ENCODE measurements around the gene GPRIN2. TPM values are rescaled to one million over a fixed set of nuclear protein-coding genes. Genes with fewer than 3 reads are reported as not detected.
"Not testable (repeated sequence)": the region's sequence is repeated elsewhere in the genome, so short reads cannot be mapped to it uniquely, and the experiment has no call there.

The GPRIN2 gene
- total RNA-seq, 2 experiments from 2014 or later: not detected

DNA sequence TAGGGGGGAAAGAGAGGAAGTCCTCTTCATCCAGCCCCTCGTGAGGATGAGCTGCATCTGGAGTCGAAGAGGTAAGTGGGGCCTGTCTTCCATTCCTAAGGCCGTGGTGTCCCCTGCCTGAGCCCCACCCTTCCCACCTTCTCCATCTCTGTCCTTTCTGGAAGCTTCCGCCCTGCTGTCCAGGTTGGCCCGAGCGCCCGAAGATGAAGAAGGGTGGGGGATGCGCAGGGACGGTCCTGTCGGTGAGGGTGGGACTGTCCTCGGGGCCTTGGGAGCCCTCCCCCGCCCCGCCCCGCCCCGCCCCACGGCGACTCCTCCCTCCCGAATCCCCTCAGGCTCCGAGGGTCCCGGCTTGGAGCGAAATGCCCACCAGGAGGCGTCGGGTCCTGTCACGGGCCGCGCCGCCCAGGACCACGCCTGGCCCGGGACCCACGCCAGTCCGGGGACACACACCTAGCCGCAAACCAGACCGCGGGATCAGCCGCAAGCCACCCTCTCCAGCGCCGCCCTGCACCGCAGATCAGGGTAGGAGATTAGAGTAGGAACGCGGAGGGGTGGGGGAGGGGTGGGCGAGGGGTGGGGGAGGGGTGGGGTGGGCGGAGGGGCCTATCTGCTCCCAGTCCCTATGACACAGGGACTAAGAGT lies 15.3 kb downstream of the GPRIN2 start:
- H3K27me3 Mint-ChIP-seq: peaks cover 50% of the 10 kb centered on the region
- no peak overlapping the region for H3K4me3 Mint-ChIP-seq
- H3K9me3 Mint-ChIP-seq: no peaks in the 10 kb centered on the region
- no peak for ATAC-seq (ENCODE audit: low read depth)
- no peaks in the 10 kb centered on the region for H3K36me3 Mint-ChIP-seq
- H3K27ac Mint-ChIP-seq: no peak overlapping the region
- DNase-seq: peak; percentile 41
- POLR2A ChIA-PET: no interaction called here
- peaks cover 2% of the 10 kb centered on the region for H3K4me1 Mint-ChIP-seq

DNA sequence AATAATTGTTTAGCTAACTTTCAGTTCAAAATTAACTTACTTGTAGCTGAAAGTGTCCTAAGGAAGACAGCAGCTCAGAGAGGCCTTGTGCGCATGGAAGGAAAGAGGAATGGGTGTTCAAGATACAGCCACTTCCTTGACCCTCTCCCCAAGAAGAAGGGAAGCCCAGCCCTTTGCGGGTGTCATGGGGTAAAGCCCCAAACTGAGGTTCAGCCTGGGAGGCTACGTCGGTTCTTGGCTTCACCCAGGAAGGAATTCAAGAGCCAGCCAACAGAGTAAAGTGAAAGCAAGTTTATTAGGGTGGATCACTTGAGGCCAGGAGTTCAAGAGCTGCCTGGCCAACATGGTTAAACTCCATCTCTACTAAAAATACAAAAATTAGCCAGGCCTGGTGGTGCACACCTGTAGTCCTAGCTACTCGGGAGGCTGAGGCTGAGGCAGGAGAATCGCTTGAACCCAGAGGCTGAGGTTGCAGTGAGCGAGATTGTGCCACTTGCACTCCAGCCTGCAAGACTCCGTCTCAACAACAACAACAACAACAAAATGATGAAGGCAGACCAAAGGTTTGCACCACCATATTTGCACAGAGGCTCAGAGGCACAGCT lies 15.9 kb downstream of the GPRIN2 start:
- Mint-ChIP-seq H3K36me3 (no peaks in the 10 kb centered on the region), H3K9me3 (no peaks in the 10 kb centered on the region), H3K27ac (no peak overlapping the region), H3K4me1 (peaks cover 2% of the 10 kb centered on the region), H3K4me3 (no peak overlapping the region), H3K27me3 (peaks cover 50% of the 10 kb centered on the region)
- ATAC-seq (ENCODE audit: low read depth) (no peak), DNase-seq (peak; percentile 20)
- POLR2A ChIA-PET: no interaction called here

DNA sequence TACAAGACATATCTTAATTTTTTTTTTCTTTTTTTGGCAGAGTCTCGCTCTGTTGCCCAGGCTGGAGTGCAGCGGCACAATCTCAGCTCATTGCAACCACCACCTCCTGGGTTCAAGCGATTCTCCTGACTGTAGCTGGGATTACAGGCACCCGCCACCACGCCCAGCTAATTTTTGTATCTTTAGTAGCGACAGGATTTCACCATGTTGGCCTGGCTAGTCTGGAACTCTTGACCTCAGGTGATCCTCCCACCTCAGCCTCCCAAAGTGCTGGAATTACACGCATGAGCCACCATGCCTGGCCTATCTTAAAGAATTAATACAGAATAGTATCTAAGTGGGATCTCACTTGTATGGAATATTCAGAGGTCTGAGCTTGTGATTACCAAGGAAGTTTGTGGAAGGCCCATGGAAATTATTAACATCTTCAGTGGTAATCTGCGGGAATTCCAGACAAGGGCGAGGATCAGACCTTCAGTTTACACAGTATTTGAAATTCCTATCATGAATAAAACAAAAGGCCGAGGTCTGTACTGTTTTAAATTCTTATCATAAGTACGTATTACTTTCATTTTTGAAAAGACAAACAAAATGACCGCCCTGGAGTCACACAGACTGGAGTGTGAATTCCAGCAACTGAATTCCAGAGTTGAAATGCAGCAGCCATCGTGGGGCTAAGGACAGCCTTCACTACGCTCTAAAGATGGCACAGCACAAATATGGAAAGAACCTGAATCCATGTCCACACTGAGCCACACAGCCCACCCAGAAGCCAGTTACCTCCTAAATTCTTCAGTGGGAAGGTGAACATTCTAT lies 16.7 kb downstream of the GPRIN2 start:
- Mint-ChIP-seq H3K27ac (no peak overlapping the region), H3K36me3 (no peaks in the 10 kb centered on the region), H3K9me3 (no peaks in the 10 kb centered on the region), H3K4me1 (peaks cover 2% of the 10 kb centered on the region), H3K4me3 (no peak overlapping the region), H3K27me3 (peaks cover 49% of the 10 kb centered on the region)
- ATAC-seq (ENCODE audit: low read depth) (no peak), DNase-seq (no peak)
- POLR2A ChIA-PET: no interaction called here

DNA sequence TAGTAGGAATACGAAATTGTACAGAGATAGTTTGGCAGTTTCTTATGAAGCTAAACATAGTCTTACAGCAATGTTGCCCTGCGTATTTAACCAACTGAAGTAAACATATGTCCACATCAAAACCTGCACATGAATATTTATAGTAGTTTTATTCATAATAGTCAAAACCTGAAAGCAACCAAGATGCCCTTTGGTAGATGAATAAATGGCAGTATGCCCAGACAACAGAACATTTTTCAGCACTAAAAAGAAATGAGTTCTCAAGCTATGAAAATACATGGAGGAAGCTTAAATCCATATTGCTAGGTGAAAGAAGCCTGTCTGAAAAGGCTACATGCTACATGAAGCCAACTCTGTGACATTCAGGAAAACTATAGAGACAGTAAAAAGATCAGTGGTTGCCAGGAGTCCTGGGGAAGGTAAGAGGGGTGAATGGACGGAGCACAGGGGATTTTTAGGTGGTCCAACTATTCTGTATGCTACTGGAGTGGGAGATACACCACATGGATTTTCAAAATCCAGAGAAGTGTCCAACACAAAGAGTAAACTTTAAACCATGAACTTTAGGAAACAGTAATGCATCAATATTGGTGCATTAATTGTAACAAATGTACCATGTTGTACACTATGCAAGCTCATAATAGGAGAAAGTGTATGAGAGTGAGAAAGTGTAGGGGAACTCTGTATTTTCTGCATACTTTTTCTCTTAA lies 17.6 kb downstream of the GPRIN2 start:
- Mint-ChIP-seq H3K36me3 (no peaks in the 10 kb centered on the region), H3K4me3 (no peak overlapping the region), H3K27ac (no peak overlapping the region), H3K27me3 (peaks cover 47% of the 10 kb centered on the region), H3K4me1 (peaks cover 2% of the 10 kb centered on the region), H3K9me3 (no peaks in the 10 kb centered on the region)
- DNase-seq (no peak), ATAC-seq (ENCODE audit: low read depth) (no peak)
- POLR2A ChIA-PET: no interaction called here

DNA sequence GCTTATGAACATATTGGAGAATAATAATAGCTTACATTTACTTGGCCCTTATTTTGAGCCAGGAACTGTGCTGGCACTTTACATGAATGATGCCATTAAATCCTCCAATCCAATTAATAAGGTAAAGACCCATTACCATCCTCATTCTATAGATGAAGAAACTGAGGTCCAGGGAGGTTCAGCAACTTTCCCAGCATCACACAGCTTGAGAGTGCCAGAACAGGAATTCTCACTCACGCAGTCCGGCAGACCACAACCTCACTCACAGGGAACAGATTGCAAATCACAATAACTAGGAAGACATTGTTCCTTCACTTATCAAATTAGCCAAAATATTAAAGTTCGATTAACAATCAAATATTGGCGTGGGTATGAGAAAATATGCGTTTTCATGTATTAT lies 18.3 kb downstream of the GPRIN2 start:
- H3K4me3 Mint-ChIP-seq: no peak overlapping the region
- H3K9me3 Mint-ChIP-seq: no peaks in the 10 kb centered on the region
- DNase-seq (no peak), ATAC-seq (ENCODE audit: low read depth) (no peak)
- H3K27ac Mint-ChIP-seq: no peak overlapping the region
- POLR2A ChIA-PET: no interaction called here
- no peaks in the 10 kb centered on the region for H3K36me3 Mint-ChIP-seq
- peaks cover 2% of the 10 kb centered on the region for H3K4me1 Mint-ChIP-seq
- H3K27me3 Mint-ChIP-seq: peaks cover 43% of the 10 kb centered on the region

DNA sequence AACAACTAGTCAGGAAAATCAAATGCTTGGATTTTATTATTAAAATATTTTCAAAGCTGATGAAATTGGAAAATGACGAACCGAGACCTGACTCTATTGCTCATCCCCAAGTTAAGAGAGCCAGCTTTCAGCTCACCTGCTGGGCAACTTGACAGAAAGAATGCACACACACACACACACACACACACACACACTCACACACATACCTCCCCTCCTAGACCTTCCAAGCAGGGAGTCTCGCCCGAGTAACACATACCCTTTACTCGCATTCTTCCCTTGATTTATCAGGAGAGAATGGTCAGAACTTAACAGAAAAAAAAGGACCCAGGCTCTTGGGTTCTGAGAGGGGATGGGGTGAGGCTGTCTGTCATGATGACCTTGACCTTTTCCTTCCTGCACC lies 19.1 kb downstream of the GPRIN2 start:
- H3K9me3 Mint-ChIP-seq: no peaks in the 10 kb centered on the region

DNA sequence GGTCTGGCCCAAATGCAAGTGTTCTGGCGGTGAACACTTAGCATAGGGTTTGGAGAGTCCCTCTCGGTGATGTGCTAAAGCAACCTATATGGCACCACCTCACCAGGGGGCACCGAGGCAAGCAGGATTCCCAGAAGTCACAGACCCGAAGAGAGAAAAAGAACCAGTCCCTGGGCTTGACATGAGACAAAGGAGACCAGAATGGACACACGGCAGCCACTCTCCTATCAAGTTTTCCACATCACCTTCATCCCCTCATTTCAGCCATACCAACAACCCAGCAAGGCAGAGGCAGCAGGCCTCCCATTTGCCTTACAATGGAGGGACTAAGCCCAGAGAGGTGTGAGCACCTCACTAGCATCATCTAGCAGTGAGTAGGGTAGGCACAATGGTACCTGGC lies 19.7 kb downstream of the GPRIN2 start:
- POLR2A ChIA-PET: no interaction called here
- Mint-ChIP-seq H3K36me3 (no peaks in the 10 kb centered on the region), H3K27ac (no peak overlapping the region), H3K27me3 (peaks cover 36% of the 10 kb centered on the region), H3K4me3 (no peak overlapping the region), H3K4me1 (peaks cover 2% of the 10 kb centered on the region), H3K9me3 (no peaks in the 10 kb centered on the region)
- ATAC-seq (ENCODE audit: low read depth) (no peak), DNase-seq (peak; percentile 20)

More for the DNA sequence above, 19.1 kb downstream of the GPRIN2 start:
- H3K36me3 Mint-ChIP-seq: no peaks in the 10 kb centered on the region
- ATAC-seq (ENCODE audit: low read depth): no peak
- peaks cover 2% of the 10 kb centered on the region for H3K4me1 Mint-ChIP-seq
- peaks cover 37% of the 10 kb centered on the region for H3K27me3 Mint-ChIP-seq
- DNase-seq: no peak
- POLR2A ChIA-PET: no interaction called here
- no peak overlapping the region for H3K4me3 Mint-ChIP-seq
- no peak overlapping the region for H3K27ac Mint-ChIP-seq

DNA sequence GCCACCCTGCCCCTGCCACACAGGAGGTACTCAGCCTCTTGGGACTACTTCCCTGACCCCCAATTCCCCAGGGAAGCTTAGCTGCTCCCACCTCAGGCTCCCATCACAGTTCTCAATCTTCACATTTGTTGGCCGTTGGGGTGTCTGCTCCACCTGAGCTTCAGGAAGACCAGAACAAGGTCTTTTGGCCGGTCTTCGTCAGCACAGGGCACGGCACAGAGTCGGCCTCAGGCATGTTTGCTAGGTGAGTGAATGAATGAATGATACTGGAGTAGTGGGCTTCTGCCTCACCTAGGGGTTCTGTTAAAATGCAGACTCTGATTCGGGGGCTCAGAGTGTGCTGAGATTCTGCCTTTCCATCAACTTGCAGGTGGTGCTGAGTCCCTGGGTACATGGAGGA lies 20.3 kb downstream of the GPRIN2 start:
- DNase-seq: peak; percentile 16
- Mint-ChIP-seq H3K36me3 (no peaks in the 10 kb centered on the region), H3K4me1 (peaks cover 2% of the 10 kb centered on the region), H3K9me3 (no peaks in the 10 kb centered on the region), H3K27ac (no peak overlapping the region), H3K4me3 (no peak overlapping the region), H3K27me3 (peaks cover 36% of the 10 kb centered on the region)
- POLR2A ChIA-PET: no interaction called here
- no peak for ATAC-seq (ENCODE audit: low read depth)

DNA sequence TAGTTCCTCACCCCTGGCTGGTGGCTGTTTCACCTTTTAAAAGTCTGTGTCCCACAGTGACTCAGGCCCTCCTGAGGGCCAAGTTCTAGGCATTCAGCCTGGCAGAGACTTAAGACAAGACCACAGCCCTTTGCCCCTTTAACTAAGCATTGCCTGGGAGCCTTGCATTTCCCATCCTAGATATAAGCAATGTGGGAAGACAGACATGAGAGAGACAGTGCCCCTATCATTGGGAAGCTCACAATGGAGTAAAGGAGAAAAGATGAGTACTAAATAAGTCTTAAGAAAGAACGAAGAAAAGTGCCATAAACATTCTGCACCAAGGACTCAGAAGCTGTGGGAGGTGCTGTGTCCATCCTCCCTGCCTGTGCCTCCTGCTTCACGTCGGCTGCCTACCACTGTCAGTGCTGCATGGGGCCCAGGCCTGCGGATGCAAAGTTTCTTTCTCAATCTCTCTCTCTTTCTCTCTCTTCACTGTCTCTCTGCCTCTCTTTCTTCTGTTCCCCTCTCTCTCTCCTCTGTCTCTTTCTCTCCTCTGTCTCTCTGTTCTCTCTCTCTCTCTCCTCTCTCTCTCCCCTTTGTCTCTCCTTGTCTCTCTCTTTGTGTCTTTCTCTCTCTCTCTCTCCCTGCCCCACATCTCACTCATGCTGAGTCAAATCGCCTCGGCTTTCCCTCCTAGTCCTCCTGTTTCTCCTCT lies 21.5 kb downstream of the GPRIN2 start:
- no peak overlapping the region for H3K4me3 Mint-ChIP-seq
- no peaks in the 10 kb centered on the region for H3K9me3 Mint-ChIP-seq
- POLR2A ChIA-PET: no interaction called here
- no peaks in the 10 kb centered on the region for H3K36me3 Mint-ChIP-seq
- DNase-seq: peak; percentile 15
- H3K27ac Mint-ChIP-seq: no peak overlapping the region
- no peaks in the 10 kb centered on the region for H3K4me1 Mint-ChIP-seq
- peaks cover 26% of the 10 kb centered on the region for H3K27me3 Mint-ChIP-seq
- ATAC-seq (ENCODE audit: low read depth): no peak

DNA sequence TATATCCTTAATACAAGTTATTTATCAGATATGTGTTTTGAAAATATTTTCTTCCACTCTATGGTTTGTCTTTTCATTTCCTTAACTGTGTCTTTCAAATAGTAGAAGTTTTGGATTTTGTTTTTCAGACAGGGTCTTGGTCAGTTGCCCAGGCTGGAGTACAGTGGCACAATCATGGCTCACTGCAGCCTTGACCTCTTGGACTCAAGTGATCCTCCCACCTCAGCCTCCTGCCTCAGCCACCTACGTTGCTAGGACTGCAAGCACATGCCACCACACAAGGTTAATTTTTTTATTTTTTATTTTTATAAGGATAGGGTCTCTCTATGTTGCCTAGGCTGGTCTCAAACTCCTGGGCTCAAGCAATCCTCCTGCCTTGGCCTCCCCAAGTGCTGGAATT lies 24.2 kb downstream of the GPRIN2 start:
- H3K27ac Mint-ChIP-seq; H3K4me1 Mint-ChIP-seq; ATAC-seq (ENCODE audit: low read depth); DNase-seq; H3K4me3 Mint-ChIP-seq; POLR2A ChIA-PET; H3K36me3 Mint-ChIP-seq; H3K9me3 Mint-ChIP-seq; H3K27me3 Mint-ChIP-seq: not testable (repeated sequence)

DNA sequence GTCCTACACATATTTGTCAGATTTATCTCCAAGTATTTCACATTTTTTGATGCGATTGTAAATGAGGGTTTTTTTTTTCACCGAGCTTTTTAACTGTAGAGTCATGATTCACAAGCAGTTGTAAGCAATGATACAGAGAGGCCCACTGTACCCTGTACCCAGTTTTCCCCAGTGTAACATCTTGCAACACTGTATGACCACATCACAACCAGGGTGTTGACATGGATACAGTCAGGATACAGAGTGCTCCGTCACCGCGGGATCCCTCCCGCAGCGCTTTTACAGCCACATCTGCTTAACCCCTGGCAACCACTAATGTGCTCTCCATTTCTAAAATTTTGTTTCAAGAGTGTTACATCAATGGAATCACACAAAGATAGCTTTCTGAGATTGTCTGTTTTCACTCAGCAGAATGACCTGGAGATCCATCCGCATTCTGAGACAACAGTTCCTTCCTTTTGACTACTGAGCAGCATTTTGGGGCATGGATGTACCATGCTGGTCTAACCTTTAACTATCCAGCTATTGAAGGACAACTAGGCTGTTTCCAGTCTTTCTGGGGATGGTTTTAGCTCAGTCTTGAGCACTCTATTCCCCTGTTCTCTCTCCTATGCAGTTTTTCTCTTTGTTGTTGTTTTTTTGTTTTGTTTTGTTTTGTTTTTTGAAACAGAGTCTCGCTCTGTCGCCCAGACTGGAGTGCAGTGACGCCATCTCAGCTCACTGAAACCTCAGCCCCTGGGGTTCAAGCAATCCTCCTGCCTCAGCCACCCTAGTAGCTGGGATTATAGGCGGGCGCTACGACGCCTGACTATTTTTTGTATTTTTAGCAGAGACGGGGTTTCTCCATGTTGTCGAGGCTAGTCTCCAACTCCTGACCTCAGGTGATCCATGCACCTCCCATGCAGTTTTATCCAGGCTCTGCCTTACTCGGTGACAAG lies 25.9 kb downstream of the GPRIN2 start:
- POLR2A ChIA-PET: no interaction called here

DNA sequence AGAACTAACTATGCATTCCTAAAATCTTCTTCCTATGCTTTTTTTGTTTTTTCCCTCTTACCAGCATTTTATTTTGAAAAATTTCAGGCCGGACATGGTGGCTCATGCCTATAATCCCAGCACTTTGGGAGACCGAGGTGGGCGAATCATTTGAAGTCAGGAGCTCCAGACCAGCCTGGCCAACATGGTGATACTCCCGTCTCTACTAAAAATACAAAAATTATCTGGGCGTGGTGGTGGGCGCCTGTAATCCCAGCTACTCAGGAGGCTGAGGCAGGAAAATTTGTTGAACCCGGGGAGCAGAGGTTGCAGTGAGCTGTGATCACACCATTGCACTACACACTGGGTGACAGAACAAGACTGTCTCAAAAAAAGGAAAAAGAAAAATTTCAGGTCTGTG lies 26.7 kb downstream of the GPRIN2 start:
- ATAC-seq (ENCODE audit: low read depth); H3K27ac Mint-ChIP-seq; DNase-seq; H3K4me1 Mint-ChIP-seq; POLR2A ChIA-PET; H3K36me3 Mint-ChIP-seq; H3K4me3 Mint-ChIP-seq; H3K9me3 Mint-ChIP-seq; H3K27me3 Mint-ChIP-seq: not testable (repeated sequence)

More for the DNA sequence above, 25.9 kb downstream of the GPRIN2 start:
- Mint-ChIP-seq H3K9me3 (no peaks in the 10 kb centered on the region), H3K27ac (no peak overlapping the region), H3K4me3 (no peak overlapping the region), H3K36me3 (no peaks in the 10 kb centered on the region), H3K4me1 (no peaks in the 10 kb centered on the region), H3K27me3 (peaks cover 4% of the 10 kb centered on the region)
- peak; percentile 17 for DNase-seq
- no peak for ATAC-seq (ENCODE audit: low read depth)

Data from activated naive CD8-positive, alpha-beta T cell treated with anti-CD3 and anti-CD28 coated beads, Interleukin-2, amount 10 ng/mL, durations not matched to agents 7 days and 5 days (primary cell).